LNCAP (cell line): ENCODE results near the gene SGTA.

ENCODE experiments used
- TF ChIP-seq, protein P1 (sequence below): fragments of 450-650 bp; IDR thresholded peaks from 2 replicates; pipeline ENCODE4 v1.5.1; 2017; ENCODE audit warnings: mild to moderate bottlenecking

Gene SGTA

GRCh38 chr19:2761876-2762782 lies 20.9 kb downstream of the SGTA start:
- TF ChIP-seq, protein P1, sequence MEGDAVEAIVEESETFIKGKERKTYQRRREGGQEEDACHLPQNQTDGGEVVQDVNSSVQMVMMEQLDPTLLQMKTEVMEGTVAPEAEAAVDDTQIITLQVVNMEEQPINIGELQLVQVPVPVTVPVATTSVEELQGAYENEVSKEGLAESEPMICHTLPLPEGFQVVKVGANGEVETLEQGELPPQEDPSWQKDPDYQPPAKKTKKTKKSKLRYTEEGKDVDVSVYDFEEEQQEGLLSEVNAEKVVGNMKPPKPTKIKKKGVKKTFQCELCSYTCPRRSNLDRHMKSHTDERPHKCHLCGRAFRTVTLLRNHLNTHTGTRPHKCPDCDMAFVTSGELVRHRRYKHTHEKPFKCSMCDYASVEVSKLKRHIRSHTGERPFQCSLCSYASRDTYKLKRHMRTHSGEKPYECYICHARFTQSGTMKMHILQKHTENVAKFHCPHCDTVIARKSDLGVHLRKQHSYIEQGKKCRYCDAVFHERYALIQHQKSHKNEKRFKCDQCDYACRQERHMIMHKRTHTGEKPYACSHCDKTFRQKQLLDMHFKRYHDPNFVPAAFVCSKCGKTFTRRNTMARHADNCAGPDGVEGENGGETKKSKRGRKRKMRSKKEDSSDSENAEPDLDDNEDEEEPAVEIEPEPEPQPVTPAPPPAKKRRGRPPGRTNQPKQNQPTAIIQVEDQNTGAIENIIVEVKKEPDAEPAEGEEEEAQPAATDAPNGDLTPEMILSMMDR, result no peak

DNA sequence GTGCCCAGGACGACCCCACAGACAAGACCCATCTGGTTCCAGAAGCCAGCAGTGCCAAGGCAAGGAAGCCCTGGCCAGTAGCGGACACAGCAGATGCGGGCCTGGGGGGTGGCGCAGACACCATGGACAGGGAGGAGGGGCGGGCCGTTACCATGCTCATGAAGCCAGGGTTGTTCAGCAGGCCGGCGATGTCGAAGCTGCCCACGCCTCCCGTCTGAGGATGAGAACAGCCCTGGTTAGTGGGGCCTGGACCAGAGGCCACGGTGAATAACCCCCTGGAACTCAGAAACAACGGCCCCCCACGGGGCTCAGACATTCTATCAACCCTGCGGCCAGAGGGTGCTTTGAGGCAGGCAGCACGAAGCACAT lies 21.8 kb downstream of the SGTA start:
- TF ChIP-seq, protein P1, result no peak

DNA sequence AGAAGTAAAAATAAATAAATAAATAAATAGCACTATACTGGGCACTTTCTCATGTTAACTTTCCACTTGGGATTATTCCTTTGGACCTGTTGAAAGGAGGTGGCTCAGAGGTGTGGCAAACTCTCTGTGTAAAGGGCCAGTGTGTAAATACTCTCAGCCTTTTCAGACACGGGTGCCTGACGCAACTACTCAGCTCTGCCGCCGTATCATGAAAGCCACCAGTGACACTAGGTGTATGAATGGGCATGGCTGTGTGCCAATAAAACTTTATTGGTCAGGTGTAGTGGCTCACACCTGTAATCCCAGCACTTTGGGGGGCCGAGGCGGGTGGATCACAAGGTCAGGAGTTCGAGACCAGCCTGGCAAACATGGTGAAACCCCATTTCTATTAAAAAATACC lies 23.1 kb downstream of the SGTA start:
- TF ChIP-seq, protein P1, result no peak

GRCh38 chr19:2759362-2759761 lies 23.7 kb downstream of the SGTA start:
- TF ChIP-seq, protein P1, result no peak

- TF ChIP-seq, protein P1, result no peak
Observed at GRCh38 chr19:2758601-2759313, 24.3 kb downstream of the SGTA start.

- TF ChIP-seq, protein P1, result no peak
Observed at GRCh38 chr19:2756921-2757881, 25.9 kb downstream of the SGTA start.

- TF ChIP-seq, protein P1, result no peak
Observed at GRCh38 chr19:2756477-2756876, 26.6 kb downstream of the SGTA start.
